T-helper 1 cell treated with Interleukin-12 subunit alpha and Interleukin-12 subunit beta and Interleukin-4 antibody, amounts not matched to agents 30 μg/mL and 1 μg/mL, for 36 hours (primary cell): ENCODE measurements around the gene TAGLN2.

Experiments used
- H3K27ac Mint-ChIP-seq: one replicate; pipeline ENCODE4 v1.8.0; 2021; ENCODE audit warnings: mild to moderate bottlenecking, mixed read lengths
- H3K27me3 Mint-ChIP-seq: one replicate; pipeline ENCODE4 v1.8.0; 2021; ENCODE audit warnings: low read depth, mixed read lengths
- H3K36me3 Mint-ChIP-seq: one replicate; pipeline ENCODE4 v1.8.0; 2021; ENCODE audit warnings: low read depth, mixed read lengths
- H3K4me1 Mint-ChIP-seq: one replicate; pipeline ENCODE4 v1.8.0; 2021; ENCODE audit warnings: low read depth, mixed read lengths
- H3K4me3 Mint-ChIP-seq: one replicate; pipeline ENCODE4 v1.8.0; 2021; ENCODE audit warnings: mild to moderate bottlenecking, moderate library complexity, mixed read lengths
- H3K9me3 Mint-ChIP-seq: one replicate; pipeline ENCODE4 v1.8.0; 2021; ENCODE audit warnings: mixed read lengths

TAGLN2 gene

DNA sequence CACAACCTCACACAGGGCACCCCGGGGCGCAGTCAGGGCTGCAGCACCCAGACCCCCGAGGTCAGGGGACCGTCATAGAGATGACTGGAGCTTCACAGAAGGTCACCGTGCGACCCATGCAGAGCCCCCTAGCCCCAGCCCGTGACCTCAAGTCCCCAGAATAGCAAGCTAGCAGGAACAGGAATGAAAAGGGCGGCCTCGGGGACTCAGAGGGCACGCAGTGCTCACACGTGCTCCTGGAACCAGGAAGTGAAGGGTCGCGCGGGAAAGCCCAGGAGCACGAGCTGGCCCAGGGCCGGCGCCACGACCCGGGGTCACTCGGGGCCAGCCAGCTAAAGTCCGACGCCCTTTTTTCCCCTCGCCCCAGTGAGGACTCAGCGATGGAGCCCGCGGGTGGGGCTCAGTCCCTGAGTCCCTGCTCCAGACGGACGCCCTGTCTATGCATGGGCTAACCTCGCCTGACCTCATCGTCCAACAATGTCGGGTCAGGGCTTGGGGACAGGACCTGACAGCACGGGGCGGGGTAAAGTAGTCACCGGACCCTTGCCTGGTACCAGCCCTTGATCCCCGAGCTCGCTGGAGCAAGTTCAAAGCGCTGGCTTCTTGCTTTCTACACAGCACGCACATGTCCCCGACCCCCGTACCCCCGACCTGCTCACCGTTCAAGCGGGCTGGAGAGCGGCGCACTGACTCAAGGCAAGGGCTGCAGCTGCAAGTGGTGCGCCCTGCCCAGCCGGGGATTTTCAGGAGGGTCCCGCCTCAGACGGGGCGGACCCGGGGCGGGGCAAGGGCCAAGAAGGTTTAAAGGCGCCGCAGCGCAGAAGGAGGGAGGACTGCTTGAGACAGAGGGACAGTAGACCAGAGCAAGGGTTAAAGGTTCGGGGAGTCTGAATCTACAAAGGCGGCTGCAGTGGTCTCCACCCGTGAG lies at the start of gene TAGLN2:
TAGLN2 (minus strand) TSS at position 717 of the 928 bp plus-strand sequence. CDS start 4,998 bp downstream, outside the sequence.
- H3K36me3 Mint-ChIP-seq, result peaks cover 17% of the 10 kb centered on the region
- H3K9me3 Mint-ChIP-seq, result no peaks in the 10 kb centered on the region
- peaks cover 4% of the 10 kb centered on the region for H3K27me3 Mint-ChIP-seq
- peak within 1 kb of the TSS; percentile 98 for H3K27ac Mint-ChIP-seq
- peak within 1 kb of the TSS; percentile 94 for H3K4me3 Mint-ChIP-seq
- peaks cover 48% of the 10 kb centered on the region for H3K4me1 Mint-ChIP-seq

DNA sequence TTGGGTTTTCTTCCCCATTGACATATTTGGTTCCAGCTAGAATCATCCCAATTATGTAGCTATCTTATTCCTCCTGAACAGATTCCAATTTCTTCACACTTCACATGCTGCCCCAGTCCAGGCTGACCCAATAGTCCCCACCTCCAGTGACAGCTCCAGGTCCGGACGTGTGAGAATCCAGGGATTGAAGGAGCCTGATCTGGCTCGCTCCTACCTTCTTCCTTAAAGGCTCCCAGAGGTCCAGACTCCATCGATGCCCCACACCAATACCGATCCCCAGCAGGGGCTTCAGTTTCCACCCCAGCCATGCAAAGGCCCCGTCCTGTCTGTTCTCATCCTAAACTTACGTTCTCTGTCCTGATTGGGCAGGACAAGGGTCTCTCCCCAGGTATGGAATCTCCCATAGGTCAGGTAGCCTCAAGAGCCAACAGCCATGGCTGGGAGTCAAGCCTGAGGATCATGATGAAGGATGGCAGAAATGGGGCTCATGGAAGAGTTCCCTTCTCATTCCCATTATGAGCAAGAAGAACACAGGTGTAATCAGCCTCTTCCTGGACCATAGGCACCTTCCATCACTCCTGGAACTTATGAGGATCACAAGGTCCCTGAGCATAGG lies 49.2 kb upstream of the TAGLN2 start:
- Mint-ChIP-seq H3K4me1 (no peaks in the 10 kb centered on the region), H3K27ac (no peak overlapping the region), H3K4me3 (no peak overlapping the region), H3K36me3 (no peaks in the 10 kb centered on the region), H3K27me3 (peaks cover 19% of the 10 kb centered on the region), H3K9me3 (no peaks in the 10 kb centered on the region)

DNA sequence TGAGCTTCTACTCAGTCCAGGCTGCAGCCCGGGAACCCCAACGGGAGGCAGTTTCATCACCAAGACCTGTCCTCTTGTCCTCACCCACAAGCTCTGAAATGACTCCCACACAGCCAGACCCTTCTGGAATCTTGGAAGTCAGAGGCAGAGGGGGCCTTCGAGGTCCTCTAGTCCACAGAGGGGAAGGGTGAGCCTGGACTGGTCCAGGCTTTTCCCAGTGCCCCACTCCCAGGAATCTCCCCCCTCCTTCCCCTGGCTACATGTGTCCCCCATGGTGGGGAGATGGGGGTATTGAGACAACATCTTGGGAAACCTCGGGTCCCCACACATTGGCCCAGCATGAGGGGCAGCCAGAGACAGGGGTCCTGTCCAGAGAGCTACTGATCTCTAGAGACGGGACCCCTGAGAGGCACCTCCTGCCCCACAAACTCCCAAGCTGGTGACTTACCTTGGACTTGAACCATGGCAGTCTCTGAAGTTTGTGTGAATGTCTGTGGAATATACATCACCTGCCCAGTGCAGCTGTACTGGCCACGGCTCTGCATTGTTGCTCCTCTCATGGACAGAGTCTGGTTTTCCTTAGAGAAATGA lies 48.1 kb upstream of the TAGLN2 start:
- Mint-ChIP-seq H3K27me3 (peaks cover 18% of the 10 kb centered on the region), H3K9me3 (no peaks in the 10 kb centered on the region), H3K27ac (no peak overlapping the region), H3K36me3 (no peaks in the 10 kb centered on the region), H3K4me1 (no peaks in the 10 kb centered on the region), H3K4me3 (no peak overlapping the region)

DNA sequence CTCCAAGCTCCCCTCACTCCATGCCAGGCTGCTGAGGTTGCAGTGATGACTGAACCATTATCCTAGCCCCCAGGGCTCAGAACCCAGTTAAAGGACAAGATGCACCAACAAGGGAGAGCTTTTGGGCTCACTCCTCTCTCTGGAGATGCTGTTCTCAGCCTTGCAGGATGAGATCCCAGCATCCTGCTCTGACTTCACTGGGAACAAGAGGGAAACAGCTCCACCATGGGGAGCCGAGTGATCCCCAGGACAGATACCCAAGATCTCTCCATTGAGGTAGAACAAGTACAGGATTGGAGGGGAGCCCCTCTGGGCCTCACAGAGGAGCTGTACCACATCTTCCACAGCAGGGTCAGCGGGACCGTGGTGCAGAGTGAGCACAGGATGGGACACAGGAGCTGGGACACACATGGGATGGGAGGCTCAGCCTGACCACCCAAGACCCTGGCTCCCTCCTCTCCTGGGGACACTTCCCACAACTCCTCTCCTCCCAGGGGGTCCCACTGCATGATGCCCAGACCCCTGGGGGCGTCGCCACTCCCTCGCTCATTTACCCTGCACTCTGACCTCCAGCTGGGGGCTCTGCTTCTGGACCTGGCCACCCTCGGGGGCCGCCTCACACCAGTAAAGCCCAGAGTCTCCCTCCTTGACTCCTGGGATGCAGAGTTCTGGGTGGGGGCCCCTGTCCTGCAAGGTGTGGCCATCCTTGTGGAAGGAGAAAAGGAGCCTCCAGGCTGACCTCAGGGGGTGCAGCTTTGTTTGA lies 47.3 kb upstream of the TAGLN2 start:
- Mint-ChIP-seq H3K4me1 (no peaks in the 10 kb centered on the region), H3K36me3 (no peaks in the 10 kb centered on the region), H3K27me3 (peaks cover 24% of the 10 kb centered on the region)

DNA sequence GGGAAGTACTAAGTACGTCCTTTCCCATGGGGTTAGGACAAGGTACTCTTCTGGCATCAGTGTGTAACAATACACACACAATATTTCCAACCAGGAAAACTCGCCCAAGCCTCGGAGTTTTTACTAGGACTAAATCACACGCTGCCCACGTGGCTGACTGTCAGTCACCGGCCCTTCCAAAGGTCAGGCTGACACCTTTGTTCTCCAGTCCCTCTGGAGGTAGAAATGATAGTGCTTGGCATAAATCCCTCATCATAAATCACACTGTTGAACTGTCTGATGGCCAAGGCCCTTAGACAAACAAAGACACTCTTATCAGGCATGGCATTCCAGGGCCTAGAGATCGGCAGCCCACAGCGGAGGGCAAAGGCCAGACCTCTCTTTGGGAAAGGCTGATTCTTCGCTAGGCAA lies 45.6 kb upstream of the TAGLN2 start:
- no peak overlapping the region for H3K27ac Mint-ChIP-seq
- no peaks in the 10 kb centered on the region for H3K4me1 Mint-ChIP-seq
- no peaks in the 10 kb centered on the region for H3K36me3 Mint-ChIP-seq
- no peaks in the 10 kb centered on the region for H3K9me3 Mint-ChIP-seq
- no peak overlapping the region for H3K4me3 Mint-ChIP-seq
- peaks cover 24% of the 10 kb centered on the region for H3K27me3 Mint-ChIP-seq

More for the DNA sequence above, 47.3 kb upstream of the TAGLN2 start:
- no peak overlapping the region for H3K27ac Mint-ChIP-seq
- no peak overlapping the region for H3K4me3 Mint-ChIP-seq
- no peaks in the 10 kb centered on the region for H3K9me3 Mint-ChIP-seq

DNA sequence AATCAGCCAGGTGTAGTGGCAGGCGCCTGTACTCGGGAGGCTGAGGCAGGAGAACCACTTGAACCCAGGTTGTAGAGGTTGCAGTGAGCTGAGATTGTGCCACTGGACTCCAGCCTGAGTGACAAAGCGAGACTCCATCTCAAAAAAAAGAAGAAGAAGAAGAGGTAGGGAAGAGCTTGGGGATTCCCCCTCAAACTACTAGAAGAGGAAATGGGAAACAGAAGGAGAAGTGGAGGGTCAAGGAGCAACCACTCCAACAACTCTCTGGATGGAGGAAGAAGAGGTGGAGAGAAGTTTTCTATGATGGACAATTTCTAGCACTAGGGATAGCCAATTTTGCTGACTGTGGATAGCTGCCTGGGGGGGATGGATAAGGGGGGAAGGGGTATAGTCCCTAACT lies 43.6 kb upstream of the TAGLN2 start:
- no peaks in the 10 kb centered on the region for H3K36me3 Mint-ChIP-seq
- H3K4me1 Mint-ChIP-seq, result no peaks in the 10 kb centered on the region
- no peak overlapping the region for H3K27ac Mint-ChIP-seq
- H3K27me3 Mint-ChIP-seq, result peaks cover 37% of the 10 kb centered on the region
- H3K4me3 Mint-ChIP-seq, result no peak overlapping the region
- H3K9me3 Mint-ChIP-seq, result no peaks in the 10 kb centered on the region

DNA sequence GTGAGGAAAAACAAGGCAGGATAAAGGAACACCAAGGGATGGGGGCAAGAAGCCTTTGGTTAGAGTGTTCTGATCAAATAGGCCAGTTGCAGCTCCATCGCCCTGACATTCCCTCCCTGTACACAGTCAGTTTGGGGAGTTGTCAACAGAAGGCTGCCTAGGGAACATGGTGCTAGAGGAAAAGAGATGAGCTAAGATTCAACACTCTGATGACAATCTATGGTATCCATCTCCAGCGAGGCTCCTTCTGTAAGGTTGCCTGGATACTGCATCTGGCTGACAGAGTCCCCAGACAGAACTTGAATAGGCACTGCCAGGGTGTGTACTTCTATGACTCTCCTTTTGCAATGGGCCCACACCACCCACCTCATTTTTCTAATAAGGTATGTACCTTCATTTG lies 40.0 kb upstream of the TAGLN2 start:
- H3K27me3 Mint-ChIP-seq, result peaks cover 42% of the 10 kb centered on the region
- no peak overlapping the region for H3K27ac Mint-ChIP-seq
- H3K9me3 Mint-ChIP-seq, result no peaks in the 10 kb centered on the region
- no peaks in the 10 kb centered on the region for H3K36me3 Mint-ChIP-seq
- H3K4me1 Mint-ChIP-seq, result no peaks in the 10 kb centered on the region
- H3K4me3 Mint-ChIP-seq, result no peak overlapping the region

DNA sequence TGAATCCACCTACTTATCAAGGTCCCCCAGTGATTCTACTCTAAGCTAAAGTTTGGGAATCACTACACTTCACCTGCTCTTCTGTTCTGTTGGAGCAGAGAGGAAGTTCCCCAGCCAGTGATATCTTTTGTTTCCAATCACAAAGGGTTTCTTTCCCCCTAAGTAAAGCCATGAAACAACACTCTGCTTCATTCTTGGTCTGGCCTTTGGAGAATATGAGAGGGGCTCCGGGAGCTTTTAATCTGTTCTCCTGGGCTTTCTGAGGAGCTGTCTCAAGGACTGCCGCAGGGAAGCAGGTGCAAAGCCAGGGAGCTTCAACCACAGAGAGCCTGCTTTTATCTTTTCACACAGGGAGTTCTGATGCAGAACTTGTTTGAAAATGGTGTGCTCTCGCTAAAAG lies 38.8 kb upstream of the TAGLN2 start:
- Mint-ChIP-seq H3K4me3 (no peak overlapping the region), H3K27ac (no peak overlapping the region), H3K36me3 (no peaks in the 10 kb centered on the region), H3K4me1 (peaks cover 1% of the 10 kb centered on the region), H3K27me3 (peaks cover 42% of the 10 kb centered on the region), H3K9me3 (no peaks in the 10 kb centered on the region)

DNA sequence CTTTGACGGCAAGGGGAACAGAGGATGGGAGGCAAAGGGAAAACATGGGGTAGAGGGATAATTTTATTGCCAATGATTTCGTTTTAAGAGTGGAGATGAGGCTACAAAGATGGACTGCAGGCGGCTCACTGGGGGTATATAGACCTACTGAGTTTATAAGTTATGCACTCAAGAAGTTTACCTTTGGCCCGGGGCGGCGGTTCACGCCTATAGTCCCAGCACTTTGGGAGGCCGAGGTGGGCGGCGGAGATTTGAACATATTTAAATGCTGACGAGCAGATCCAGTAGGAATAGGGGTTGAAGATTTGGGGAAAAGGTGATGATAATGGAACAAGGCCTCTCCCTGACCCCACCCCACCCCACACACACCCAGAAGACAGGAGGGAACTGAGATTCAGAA lies 36.9 kb upstream of the TAGLN2 start:
- Mint-ChIP-seq H3K36me3 (no peaks in the 10 kb centered on the region), H3K27me3 (peaks cover 32% of the 10 kb centered on the region), H3K4me1 (peaks cover 3% of the 10 kb centered on the region), H3K9me3 (no peaks in the 10 kb centered on the region), H3K4me3 (no peak overlapping the region), H3K27ac (no peak overlapping the region)

DNA sequence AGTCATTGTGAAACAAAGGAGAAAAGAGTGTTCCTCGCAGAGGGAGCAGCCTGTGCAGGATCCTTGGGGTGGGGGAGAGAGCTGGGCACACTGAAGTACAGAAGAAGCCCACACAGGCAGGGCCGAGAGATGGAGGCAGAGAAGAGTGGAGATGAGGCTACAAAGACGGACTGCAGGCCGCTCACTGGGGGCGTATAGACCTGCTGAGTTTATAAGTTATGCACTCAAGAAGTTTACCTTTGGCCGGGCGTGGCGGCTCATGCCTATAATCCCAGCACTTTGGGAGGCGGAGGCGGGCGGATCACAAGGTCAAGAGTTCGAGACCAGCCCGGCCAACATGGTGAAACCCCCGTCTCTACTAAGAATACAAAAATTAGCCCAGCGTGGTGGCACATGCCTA lies 36.3 kb upstream of the TAGLN2 start:
- Mint-ChIP-seq H3K36me3 (no peaks in the 10 kb centered on the region), H3K9me3 (no peaks in the 10 kb centered on the region), H3K27me3 (peaks cover 26% of the 10 kb centered on the region), H3K4me1 (peaks cover 3% of the 10 kb centered on the region), H3K27ac (no peak overlapping the region), H3K4me3 (no peak overlapping the region)

DNA sequence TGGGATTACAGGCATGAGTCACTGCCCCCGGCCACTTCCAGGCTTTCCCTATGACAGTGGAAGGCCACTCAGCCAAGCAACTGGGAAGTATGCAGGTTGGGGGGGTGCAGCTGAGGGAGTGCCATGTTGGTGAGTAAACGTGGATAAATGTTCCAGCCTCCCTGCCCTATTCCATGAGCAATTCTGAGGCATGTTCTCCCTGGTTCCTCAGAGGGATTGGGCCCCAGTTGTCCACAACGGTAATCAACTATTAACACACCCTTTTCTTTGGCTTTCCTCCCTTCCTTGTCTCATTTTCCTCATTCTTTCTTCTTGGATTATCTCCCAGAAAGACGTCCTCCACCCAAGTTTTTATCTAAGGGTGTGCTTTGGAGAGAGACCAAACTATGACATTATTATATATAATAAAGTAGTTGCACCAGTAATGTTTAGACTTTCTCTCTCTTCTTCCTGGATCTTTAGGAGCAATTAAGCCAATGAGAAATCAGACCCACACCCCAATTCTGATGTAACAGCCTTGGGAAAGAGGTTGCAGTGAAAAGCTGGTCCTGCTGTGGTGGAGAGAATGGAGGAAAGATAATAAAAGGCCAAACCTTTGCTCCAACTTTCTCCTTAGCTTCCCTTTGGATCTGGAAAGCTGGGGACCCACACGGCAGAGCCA lies 35.5 kb upstream of the TAGLN2 start:
- peaks cover 25% of the 10 kb centered on the region for H3K27me3 Mint-ChIP-seq
- H3K36me3 Mint-ChIP-seq, result no peaks in the 10 kb centered on the region
- no peak overlapping the region for H3K27ac Mint-ChIP-seq
- no peak overlapping the region for H3K4me3 Mint-ChIP-seq
- peaks cover 3% of the 10 kb centered on the region for H3K4me1 Mint-ChIP-seq
- H3K9me3 Mint-ChIP-seq, result no peaks in the 10 kb centered on the region

DNA sequence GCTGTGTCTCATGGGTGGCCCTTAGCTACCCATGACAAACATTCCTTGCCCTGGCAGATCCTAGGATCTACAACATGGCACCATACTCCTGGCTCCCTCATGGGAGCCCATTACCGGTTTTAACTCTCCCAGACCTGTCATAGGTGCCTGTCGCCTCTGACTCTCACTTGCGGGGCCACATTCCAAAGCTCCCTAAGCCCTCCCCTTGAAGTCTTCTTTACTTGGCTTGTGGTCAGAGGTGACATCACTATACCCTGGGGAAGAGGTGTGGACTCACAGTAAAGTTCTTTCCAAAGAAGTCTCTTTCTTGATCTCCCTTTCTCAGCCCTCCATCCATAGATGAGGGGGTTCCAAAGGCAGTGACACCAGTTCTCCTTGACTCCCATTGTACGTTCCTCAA lies 34.1 kb upstream of the TAGLN2 start:
- H3K4me3 Mint-ChIP-seq, result no peak overlapping the region
- H3K27me3 Mint-ChIP-seq, result peaks cover 24% of the 10 kb centered on the region
- H3K4me1 Mint-ChIP-seq, result peaks cover 3% of the 10 kb centered on the region
- no peaks in the 10 kb centered on the region for H3K9me3 Mint-ChIP-seq
- H3K36me3 Mint-ChIP-seq, result no peaks in the 10 kb centered on the region
- no peak overlapping the region for H3K27ac Mint-ChIP-seq

DNA sequence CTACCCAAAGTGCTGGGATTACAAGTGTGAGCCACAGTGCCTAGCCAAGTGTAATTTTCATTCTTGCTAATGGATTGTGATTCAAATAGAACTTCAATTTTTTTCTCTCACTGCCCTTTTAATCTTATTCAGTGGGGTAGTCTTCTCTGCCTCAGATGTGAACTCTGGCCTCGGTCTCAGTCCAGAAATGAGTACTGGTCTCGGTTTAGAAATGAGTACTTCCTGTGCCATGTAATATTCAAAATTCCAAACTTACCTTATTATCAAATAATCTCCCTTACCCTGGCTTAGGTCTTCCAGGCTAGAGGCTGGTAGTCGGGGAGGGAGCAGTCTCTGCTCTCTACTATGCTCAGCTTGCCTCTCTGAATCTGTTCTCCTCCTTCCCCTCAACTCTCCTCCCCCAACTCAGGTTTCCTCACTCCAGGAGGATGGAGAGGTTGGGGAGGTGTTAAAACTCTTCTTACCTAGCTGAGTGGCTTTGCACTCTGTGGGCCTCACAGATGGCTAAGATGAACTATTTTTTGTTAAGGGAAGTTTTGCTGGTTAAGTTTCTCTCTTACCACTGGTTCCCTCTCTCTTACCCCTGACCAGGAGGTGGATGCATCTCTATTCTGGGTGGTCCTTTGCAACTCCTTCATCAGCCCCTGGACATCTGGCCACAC lies 33.5 kb upstream of the TAGLN2 start:
- Mint-ChIP-seq H3K9me3 (no peaks in the 10 kb centered on the region), H3K27me3 (peaks cover 26% of the 10 kb centered on the region), H3K27ac (no peak overlapping the region), H3K4me1 (peaks cover 3% of the 10 kb centered on the region), H3K4me3 (no peak overlapping the region), H3K36me3 (no peaks in the 10 kb centered on the region)
